AG09319 (cell line): ENCODE results near the gene DEPDC1.
"Not testable (repeated sequence)": the region's sequence is repeated elsewhere in the genome, so short reads cannot be mapped to it uniquely, and the experiment has no call there.

ENCODE experiments used
- DNase-seq: peaks from one replicate; pipeline ENCODE4 v3.0.0-alpha.2; 2010; ENCODE audit warnings: low read depth; ENCODE audit errors: extremely low read depth
- CTCF ChIP-seq: IDR thresholded peaks from 2 replicates; pipeline ENCODE4 v1.5.1; 2011; ENCODE audit warnings: low read depth, mild to moderate bottlenecking, inconsistent platforms, low read length, moderate library complexity

DEPDC1 gene

DNA sequence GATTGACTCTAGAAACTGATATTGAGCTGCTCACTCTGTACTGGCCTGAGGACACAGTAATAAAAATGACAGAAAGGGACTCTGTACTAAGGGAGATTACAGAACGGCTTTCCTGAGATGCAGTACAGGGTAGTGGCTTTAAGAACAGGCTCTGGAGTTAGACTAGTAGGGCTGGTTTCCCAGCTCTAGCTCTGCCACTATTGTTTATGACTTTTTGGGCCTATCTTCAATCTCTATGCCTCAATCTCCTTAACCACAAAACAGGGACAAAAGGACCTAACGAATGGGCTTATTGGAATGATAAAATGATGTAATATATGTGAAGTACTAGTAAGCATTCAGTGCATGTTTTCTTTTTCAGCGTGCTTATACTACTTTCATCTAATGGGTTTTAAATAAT is 1.4 kb downstream of the DEPDC1 start:
- no peak for DNase-seq
- no peak for TF ChIP-seq CTCF

DNA sequence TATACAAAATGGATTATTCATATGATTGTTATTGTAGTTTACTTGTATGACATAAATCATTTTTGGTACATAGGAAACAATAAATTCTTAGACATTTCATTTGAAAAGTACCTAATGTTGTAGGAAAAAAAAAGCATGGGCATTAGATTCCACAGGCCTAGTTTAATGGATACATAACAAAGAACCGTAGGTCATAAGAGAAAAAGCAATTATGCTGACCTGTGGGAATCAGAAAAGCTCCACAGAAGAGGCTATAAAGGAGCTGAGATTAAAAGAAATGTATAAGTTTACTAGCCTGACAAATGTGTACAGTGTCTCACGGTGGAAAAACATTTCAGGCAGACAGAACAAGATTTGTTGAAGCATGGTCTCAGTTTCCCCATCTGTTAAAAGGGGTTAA is 3.7 kb downstream of the DEPDC1 start:
- no peak for DNase-seq
- no peak for TF ChIP-seq CTCF

GRCh38 chr1:68492255-68492654 is 4.6 kb downstream of the DEPDC1 start:
- not testable (repeated sequence) for DNase-seq

- no peak for DNase-seq
- TF ChIP-seq CTCF, result no peak
Observed at GRCh38 chr1:68490046-68490651, 6.7 kb downstream of the DEPDC1 start.

GRCh38 chr1:68485431-68486022 is 11.4 kb downstream of the DEPDC1 start:
- no peak for TF ChIP-seq CTCF
- no peak for DNase-seq

DNA sequence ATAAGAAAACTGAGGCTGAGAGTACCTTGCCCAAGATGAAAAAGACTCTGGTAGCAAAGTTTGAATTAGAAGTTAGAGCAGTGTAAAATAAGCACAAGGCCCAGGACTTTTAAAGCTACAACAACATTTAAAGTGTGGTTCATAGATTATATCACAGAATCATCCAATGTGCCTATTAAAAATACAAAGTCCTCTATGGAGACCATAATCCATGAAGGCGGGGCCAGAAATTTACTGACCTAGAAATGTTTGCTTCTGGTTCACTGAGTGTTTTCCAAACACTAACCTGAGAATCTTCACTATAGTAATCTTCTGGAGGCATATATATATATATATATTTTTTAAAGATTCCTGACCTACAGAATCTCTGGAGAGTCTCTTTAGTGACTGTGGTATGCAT is 12.3 kb downstream of the DEPDC1 start:
- no peak for DNase-seq
- TF ChIP-seq CTCF, result no peak

DNA sequence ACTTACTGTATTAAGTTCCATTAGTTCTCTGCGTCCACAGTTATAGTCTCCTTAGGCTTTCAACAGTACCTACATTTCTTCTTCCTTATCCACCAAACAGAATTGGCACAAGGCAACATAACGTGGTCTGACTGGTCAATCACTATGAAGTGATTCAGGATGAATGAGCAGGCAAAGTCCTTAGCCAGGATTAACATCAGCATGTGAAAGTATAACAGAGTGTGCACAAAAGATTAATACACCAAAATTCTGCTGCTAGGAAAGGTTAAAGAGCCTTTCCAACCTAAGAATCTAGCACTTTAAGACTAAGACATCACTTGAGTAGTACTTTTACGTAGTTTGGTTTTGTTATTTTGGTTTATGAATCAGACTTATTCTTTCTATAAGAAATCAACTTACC is 15.8 kb downstream of the DEPDC1 start:
- no peak for TF ChIP-seq CTCF
- DNase-seq, result no peak

DNA sequence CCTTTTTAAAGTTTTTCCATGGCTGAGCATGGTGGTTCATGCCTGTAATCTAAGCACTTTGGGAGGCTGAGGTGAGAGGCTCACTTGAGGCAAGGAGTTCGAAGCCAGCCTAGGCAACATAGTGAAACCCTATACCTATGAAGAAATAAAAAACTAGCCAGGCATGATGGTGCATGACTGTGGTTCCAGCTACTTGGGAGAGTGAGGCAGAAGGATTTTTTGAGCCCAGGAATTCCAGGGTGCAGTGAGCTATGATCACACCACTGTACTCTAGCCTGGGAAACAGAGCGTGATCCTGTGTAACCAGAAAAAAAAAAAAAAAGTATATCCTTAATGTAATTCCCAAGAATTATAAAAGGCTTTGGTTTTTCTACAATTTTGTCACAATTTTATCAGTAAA is 17.4 kb downstream of the DEPDC1 start:
- TF ChIP-seq CTCF, result no peak
- DNase-seq, result no peak
